ENCODE data around the gene RPA1. TPM values are rescaled to one million over a fixed set of nuclear protein-coding genes. Genes with fewer than 3 reads are reported as not detected.

RPA1 gene
- total RNA-seq, 1 experiment from 2014 or later, result 198 TPM

GRCh38 chr17:1947743-1948516 lies 118.1 kb downstream of the RPA1 start:
- TF ChIP-seq MAX (IDR thresholded peaks at IDR 0.05) (no peak), ZNF274 (IDR thresholded peaks at IDR 0.05; ENCODE audit: low read depth, low read length) (no peak), CTCF (IDR thresholded peaks at IDR 0.05 in 2 of 3, conservative IDR thresholded peaks at IDR 0.05 in 1 of 3; ENCODE audit: borderline replicate concordance in 1 of 3, insufficient read depth in 1 of 3, low read depth in 2 of 3, low read length in 2 of 3) (no peak), SP1 (IDR thresholded peaks at IDR 0.05; ENCODE audit: low read depth) (no peak), EGR1 (IDR thresholded peaks at IDR 0.05; ENCODE audit: low read depth) (no peak)
- no peak overlapping the region for H2AFZ ChIP-seq (ENCODE audit: low read depth, low read length, poor library complexity, severe bottlenecking)
- H3K27ac ChIP-seq (ENCODE audit: low read depth, low read length), result no peak overlapping the region
- ChIA-PET CTCF (no interaction called here), POLR2A (no interaction called here), RAD21 (ENCODE audit: low non-redundant PET in 1 of 2, low total read pairs in 2 of 2, uncharacterized antibody in 2 of 2, unreplicated experiment in 2 of 2) (no interaction called here)
- ATAC-seq (no peak), DNase-seq (ENCODE audit: low read depth, low spot score) (no peak)
- BruUV-seq (replicated peaks), result no TSS peak
- H3K4me3 ChIP-seq (replicated peaks in 1 of 2; ENCODE audit: low read depth in 1 of 2, low read length in 2 of 2), result no peak overlapping the region
- no peaks in the 10 kb centered on the region for H3K36me3 ChIP-seq (ENCODE audit: control insufficient read depth in 1 of 2, insufficient read depth in 2 of 2, low read length in 2 of 2)
- H3K9ac ChIP-seq (ENCODE audit: low read length), result no peak overlapping the region
- no peaks in the 10 kb centered on the region for H4K20me1 ChIP-seq (ENCODE audit: insufficient read depth)
- no peaks in the 10 kb centered on the region for H3K27me3 ChIP-seq (ENCODE audit: insufficient read depth, low read length)
- no peaks in the 10 kb centered on the region for H3K9me2 ChIP-seq (ENCODE audit: insufficient read depth)
- H3K4me1 ChIP-seq (ENCODE audit: control insufficient read depth in 1 of 2, insufficient read depth in 2 of 2, low read length in 2 of 2), result no peaks in the 10 kb centered on the region
- no peaks in the 10 kb centered on the region for H3K9me3 ChIP-seq (ENCODE audit: control insufficient read depth in 1 of 2, insufficient read depth in 1 of 2, low read depth in 1 of 2, low read length in 2 of 2)
- no peaks in the 10 kb centered on the region for H3K79me2 ChIP-seq (ENCODE audit: insufficient read depth, low read length)
- no peak overlapping the region for H3K4me2 ChIP-seq (ENCODE audit: low read length)
- intact Hi-C loops (cut with micrococcal nuclease), result no loop called here

GRCh38 chr17:1948517-1948825 lies 118.7 kb downstream of the RPA1 start:
- H3K9me3 ChIP-seq (ENCODE audit: control insufficient read depth in 1 of 2, insufficient read depth in 1 of 2, low read depth in 1 of 2, low read length in 2 of 2), result no peaks in the 10 kb centered on the region
- H3K36me3 ChIP-seq (ENCODE audit: control insufficient read depth in 1 of 2, insufficient read depth in 2 of 2, low read length in 2 of 2), result no peaks in the 10 kb centered on the region
- H3K79me2 ChIP-seq (ENCODE audit: insufficient read depth, low read length), result no peaks in the 10 kb centered on the region
- no peak overlapping the region for H3K4me2 ChIP-seq (ENCODE audit: low read length)
- CTCF ChIA-PET, result no interaction called here
- RAD21 ChIA-PET (ENCODE audit: low non-redundant PET in 1 of 2, low total read pairs in 2 of 2, uncharacterized antibody in 2 of 2, unreplicated experiment in 2 of 2), result no interaction called here
- H3K9ac ChIP-seq (ENCODE audit: low read length), result no peak overlapping the region
- H4K20me1 ChIP-seq (ENCODE audit: insufficient read depth), result no peaks in the 10 kb centered on the region
- POLR2A ChIA-PET, result no interaction called here
- intact Hi-C loops (cut with micrococcal nuclease), result no loop called here
- H3K9me2 ChIP-seq (ENCODE audit: insufficient read depth), result no peaks in the 10 kb centered on the region
- H3K4me1 ChIP-seq (ENCODE audit: control insufficient read depth in 1 of 2, insufficient read depth in 2 of 2, low read length in 2 of 2), result no peaks in the 10 kb centered on the region
- H3K27ac ChIP-seq (ENCODE audit: low read depth, low read length), result no peak overlapping the region
- H3K4me3 ChIP-seq (replicated peaks in 1 of 2; ENCODE audit: low read depth in 1 of 2, low read length in 2 of 2), result no peak overlapping the region
- H3K27me3 ChIP-seq (ENCODE audit: insufficient read depth, low read length), result no peaks in the 10 kb centered on the region
- H2AFZ ChIP-seq (ENCODE audit: low read depth, low read length, poor library complexity, severe bottlenecking), result no peak overlapping the region
- no peak for ATAC-seq
- no peak for DNase-seq (ENCODE audit: low read depth, low spot score)
- no TSS peak for BruUV-seq (replicated peaks)
- no peak for TF ChIP-seq REST (IDR thresholded peaks at IDR 0.05; ENCODE audit: low read depth)
- TF ChIP-seq SP1 (IDR thresholded peaks at IDR 0.05; ENCODE audit: low read depth), result no peak
- no peak for TF ChIP-seq CBX3 (IDR thresholded peaks at IDR 0.05; ENCODE audit: low read depth)
- TF ChIP-seq TCF7L2 (IDR thresholded peaks at IDR 0.05; ENCODE audit: borderline replicate concordance, extremely low read depth, insufficient read depth, insufficient read length), result no peak
- no peak for TF ChIP-seq ZBTB33 (IDR thresholded peaks at IDR 0.05; ENCODE audit: extremely low read depth, insufficient replicate concordance, low read length)
- no peak for TF ChIP-seq RAD21 (IDR thresholded peaks at IDR 0.05; ENCODE audit: low read depth)
- TF ChIP-seq MAX (IDR thresholded peaks at IDR 0.05), result no peak
- no peak for TF ChIP-seq ZNF274 (IDR thresholded peaks at IDR 0.05; ENCODE audit: low read depth, low read length)
- TF ChIP-seq JUND (IDR thresholded peaks at IDR 0.05), result no peak
